HG03520 (cell line): ENCODE measurements around the gene KDM4C.

Experiments used
- ATAC-seq: cut with Tn5 transposase; IDR thresholded peaks from one replicate; pipeline ENCODE4 v1.9.1; 2021; ENCODE audit warnings: mild to moderate bottlenecking, moderate library complexity; ENCODE audit not compliant: unreplicated experiment

KDM4C gene

DNA sequence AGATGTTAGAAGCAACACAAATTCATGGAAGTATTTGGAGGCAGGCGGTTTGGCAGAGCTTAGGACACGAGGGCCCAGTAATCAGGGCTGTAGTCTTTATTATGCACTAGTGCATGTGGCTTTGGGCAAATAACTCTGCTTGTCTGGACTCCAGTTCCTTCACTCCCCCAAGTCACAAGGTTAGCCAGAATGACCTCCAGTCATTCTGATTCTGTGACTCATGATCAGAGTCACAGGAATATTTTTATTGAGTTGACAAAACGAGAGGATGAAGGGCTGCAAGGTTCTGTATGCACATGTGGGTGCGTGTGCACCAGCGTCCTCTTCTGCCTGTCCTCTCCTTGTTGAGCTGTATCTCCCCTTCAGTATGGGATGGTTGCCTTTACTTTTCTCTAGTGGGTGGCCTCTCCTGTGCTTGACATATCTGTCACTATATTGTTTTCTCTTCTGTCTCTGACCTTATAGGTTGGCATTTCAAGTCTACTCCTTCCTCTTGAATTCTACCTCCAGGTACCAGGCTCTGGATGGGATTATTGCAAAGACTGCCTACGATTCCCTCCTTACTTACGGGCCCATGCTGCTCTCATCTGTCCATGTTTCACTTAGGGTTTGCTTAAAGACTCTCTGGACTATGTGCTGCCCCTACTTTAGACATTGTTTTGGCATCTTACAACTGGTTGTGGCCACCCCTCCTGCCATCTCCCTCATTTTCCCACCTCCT, 94.6 kb downstream of the KDM4C start:
- no peak for ATAC-seq

DNA sequence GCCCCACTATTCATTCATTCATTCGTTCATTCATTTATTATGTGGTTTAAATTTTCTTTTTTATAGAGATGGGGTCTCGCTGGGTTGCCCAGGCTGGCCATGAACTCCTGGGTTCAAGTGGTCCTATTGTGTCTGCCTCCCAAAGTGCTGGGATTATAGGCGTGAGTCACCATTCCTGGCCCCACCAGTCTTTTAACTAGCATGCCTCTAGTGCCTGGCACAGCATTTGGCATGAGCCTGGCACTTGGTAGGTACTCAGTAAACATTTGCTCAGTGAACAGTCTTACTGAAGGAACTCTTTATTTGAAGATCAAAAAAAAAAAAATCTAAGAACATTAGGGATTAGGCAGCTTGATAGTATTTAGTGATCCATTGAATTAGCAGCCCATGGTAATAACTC, 98.1 kb downstream of the KDM4C start:
- ATAC-seq: no peak

DNA sequence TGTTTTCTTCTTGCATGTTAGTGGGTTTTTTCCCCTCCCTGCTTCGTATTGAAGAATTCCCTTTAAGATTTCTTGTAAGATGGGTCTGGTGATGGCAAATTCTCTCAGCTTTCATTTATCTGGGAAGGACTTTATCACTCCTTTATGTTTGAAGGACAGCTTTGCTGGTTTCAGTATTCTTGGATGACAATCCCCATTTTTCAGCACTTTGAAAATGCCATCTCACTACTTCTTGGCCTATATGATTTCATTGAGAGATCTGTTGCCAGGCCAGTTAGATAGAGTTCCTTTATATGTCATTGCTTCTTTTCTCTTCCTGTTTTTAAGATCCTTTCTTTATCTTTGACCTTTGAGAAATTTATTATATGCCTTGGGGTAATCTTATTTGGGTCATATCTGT, 106.3 kb downstream of the KDM4C start:
- ATAC-seq: no peak

DNA sequence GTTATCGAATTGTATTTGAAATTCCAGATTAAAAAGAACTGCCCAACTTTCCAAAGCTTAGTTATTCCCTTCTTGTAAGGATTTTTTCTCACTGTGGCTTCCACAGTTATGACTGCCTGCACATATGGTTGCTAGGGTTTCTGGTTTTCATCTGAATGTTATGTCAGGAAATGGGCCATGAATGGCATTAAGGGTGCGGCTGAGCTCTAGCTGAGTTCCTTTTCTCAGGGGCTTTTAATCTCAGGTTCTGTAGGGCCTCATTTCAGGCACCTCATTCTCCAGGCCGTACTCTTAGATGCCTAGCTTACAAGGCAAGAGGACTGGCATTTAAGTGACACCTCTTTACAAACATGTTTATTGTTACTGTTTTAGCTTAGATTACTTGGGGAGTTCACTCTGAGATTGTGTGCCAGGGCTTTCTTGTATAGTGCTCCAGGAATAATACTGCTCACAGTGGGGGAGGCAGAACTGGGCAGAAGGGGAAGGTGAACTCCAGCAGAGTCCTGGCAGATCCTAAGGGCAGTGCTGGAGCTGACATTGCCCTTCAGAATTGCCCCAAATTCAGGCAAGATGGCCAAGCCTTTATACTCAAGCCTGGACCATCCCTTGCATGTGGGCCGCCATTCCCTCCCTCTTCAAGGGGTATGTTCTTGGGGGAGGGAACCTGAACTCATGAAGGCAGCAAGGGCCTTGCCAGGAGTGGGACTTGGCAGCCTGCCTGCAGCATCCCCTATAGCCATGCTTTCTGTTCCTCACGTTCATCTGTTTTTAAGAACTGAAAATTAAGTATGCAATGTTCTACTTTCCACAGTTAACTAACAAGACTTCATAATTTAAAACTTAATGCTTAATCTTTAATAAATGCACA, 111.5 kb downstream of the KDM4C start:
- no peak for ATAC-seq

DNA sequence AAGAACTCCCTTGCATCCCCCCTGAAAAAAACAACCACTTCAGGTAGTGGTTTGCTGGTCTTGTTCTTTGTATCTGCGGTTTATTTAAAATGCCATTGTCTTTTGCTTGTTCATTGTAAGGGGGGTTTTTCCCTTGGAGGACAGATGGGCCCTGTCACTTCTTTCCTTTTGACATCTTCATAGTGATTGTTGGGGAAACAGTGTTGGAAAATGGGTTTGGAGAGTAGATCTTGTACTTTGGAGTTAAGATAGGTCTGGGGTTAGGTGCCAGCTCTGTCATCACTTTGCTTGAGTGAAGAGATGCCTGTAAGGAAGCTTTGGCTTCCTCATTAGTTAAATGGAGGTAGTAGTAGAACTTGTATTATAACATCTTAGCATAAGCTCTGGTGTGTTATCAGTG, 112.4 kb downstream of the KDM4C start:
- no peak for ATAC-seq

DNA sequence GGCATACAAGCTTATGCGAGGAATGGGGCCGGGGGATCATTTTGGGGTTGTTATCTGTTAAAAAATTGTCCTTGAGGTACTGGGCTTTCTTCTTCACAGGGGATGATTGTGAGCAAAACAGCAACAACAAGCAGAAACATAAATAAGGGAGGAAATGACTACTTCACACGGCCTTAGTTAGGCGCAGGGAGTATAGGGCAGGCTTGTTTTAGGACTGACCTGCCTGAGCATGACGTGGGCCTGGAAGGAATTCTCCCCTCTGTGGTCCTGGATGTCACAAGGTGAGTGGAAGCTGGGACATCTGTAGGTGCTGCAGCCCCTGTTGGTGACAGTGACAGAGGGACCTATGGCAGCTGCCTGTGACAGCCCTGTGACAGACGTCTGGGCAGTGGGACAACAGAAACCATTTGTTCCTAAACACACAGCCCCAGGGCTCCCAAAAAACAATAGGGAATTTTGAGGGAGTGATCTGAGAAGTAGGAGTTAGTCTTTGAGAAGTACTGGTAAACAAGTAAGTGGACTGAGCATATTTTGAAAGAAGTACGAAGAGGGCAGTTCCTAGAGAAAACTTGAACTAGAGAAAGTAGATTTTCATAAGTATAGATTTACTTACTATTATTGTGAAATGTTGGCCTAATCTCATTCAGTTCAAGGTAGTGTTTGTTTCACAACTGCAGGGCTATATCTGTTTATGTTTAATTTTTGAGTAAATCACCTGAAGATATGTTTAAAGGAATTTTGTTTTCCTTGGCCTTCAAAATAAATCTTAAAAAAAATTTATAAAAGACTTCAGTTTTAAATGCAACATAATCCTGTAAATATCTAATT, 113.1 kb downstream of the KDM4C start:
- ATAC-seq: no peak

DNA sequence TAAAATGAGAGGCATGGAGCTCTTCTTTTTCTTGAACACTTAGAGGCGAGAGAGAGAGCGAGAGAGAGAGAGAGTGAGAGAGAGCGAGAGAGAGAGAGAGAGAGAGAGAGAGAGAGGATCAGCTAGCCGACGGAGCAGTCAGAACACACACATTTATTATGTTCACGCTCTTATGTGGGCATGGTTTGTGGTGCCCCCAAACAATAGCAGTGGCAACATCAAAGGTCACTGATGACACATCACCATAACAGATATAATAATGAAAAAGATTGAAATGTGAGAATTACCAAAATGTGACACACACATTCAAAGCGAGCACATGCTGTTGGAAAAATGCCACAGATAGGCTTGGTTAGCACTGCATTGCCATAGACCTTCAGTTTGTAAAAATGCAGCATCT, 116.1 kb downstream of the KDM4C start:
- no peak for ATAC-seq

DNA sequence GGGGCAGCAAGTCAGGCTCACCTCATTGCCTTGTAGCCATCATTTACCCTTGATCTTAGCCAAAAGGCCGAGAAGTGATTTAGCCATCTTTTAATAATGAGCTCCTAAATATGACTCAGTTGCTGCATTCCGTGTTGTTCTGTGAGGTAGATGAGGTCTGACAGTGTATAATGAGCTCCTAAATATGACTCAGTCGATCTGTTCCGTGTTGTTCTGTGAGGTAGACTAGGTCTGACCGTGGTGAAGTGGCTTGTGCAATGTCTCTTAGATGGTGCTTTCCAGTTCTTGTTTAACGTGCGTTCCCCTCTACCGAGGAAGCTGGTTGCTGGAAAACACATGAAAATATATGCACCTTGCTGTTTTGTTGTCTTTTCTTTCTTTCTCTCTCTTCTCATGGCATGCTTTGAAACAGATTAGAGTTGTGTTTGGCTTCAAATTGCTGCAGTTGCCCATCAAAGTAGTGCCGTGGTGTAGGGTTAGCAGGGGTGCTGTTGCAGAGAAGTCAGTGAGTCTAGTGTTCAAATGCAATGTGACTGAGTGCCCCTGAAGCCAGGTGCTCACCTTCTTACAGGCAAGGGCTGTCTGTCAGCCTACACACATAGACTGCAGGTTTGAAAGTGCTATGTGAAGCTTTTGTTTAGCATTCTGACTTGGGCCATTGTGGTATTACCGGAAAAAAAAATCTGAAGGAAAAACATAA, 118.6 kb downstream of the KDM4C start:
- ATAC-seq: no peak

DNA sequence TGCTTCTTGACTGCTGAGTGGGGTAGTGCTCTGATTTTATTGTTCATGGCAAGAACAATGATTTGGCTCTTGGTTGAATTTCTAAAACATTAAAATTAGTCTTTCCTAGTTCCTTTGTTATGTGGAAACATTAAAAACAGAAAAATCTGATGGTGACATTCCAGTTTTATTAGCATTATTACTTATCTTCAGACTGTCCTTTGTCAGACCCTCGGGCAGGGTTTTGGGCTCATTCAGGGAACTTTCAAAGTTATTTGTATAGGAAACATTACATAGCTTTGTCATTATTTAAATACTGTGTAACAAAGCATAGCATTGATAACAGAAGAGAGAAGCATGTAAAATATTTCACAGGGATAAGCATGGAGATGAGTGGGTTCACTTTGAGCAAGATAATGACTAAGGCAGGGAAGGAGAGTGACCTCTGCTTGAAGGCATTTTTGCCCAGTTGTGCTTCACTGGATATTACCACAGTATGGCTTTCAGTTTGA, 119.9 kb downstream of the KDM4C start:
- no peak for ATAC-seq

DNA sequence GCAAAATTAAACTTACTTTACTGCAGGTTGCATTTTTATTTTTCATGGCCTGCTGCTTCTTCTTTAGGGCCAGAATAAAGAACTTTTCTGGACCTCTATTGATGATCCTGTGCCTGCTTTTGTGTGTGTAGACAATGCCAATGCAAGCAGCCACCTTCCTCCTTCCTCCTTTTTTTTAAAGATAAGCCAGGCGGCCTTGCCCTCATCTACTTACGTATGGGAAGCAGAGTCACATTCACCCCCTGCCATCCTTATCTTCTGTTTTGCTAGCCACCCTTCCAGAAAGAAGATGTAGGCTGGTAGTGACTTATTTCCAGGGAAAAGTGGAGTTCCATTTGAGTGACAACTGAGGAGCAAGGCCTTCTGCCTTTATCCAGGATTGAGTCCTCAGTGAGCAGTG, 122.9 kb downstream of the KDM4C start:
- ATAC-seq: no peak

DNA sequence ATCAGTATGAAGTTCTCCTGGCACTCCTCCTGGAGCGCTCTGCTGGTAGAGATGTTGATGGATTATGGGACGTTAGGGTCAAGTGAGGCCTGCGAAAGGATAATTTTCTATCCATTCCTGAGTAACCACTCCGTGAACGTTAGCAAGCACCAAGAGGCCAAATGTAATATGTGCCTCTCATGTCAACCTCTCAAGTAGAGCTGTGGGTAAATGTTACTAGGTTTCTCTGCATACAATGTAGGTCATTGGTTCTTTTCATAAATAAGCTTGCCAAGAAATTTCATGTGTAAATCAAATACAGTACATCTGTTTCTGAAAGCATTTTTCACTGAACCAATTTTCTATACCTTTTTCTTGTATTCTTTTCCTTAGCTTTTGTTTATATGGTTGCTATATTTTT, 126.3 kb downstream of the KDM4C start:
- no peak for ATAC-seq

DNA sequence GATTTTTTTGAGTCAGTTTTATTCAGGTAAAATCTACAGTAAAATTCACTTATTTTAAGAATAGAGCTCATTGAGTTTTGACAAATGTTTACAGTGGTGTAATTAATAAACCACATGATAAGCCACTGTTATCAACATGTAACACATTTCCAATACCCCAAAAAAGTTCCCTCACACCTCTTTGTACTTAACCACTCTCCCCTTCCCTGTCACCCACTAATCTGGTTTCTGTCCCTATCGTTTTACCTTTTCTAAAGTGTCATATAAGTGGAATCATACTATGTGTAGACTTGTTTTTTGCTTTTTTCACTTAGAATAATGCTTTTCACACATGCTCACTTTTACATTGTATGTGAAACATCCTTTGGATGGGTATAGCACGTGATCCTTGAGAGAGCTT, 127.2 kb downstream of the KDM4C start:
- ATAC-seq: no peak

DNA sequence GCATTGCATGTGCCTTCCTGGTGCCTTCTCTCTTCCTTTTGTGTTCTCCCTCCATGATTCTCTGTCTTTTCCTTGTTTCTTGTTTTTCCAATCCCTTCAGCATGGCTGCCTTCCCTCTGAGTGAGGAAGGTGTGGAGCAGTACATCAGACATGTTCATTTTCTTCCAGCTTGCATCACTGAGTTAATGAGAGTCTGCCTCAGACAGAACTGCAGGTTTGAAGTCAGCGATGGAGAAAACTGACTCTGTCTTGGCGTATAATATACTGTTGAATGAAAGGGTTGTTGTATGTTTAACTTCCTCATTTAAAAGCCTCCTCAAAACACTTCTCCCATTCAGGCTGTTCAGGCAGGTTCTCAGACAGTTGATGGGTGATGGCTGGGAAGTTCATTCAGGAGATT, 129.3 kb downstream of the KDM4C start:
- no peak for ATAC-seq

DNA sequence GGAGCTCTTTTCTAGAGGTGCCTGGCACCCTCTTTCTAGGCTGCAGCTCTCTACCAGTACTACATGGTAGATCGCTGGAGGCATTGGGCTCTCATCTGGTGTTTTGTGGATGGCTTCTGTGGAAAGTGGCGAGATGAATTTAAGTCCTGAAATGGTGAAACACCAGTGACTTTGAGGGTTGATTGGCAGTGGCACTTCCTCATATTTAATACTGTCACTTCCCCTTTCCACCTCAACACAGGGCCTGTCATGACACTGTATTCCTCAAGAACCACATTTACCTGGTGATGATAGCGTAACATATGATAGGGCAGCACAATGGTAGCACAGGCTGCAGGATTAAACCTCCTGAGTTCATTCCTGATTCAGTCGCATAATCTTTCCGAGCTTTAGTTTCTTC, 132.1 kb downstream of the KDM4C start:
- ATAC-seq: no peak

DNA sequence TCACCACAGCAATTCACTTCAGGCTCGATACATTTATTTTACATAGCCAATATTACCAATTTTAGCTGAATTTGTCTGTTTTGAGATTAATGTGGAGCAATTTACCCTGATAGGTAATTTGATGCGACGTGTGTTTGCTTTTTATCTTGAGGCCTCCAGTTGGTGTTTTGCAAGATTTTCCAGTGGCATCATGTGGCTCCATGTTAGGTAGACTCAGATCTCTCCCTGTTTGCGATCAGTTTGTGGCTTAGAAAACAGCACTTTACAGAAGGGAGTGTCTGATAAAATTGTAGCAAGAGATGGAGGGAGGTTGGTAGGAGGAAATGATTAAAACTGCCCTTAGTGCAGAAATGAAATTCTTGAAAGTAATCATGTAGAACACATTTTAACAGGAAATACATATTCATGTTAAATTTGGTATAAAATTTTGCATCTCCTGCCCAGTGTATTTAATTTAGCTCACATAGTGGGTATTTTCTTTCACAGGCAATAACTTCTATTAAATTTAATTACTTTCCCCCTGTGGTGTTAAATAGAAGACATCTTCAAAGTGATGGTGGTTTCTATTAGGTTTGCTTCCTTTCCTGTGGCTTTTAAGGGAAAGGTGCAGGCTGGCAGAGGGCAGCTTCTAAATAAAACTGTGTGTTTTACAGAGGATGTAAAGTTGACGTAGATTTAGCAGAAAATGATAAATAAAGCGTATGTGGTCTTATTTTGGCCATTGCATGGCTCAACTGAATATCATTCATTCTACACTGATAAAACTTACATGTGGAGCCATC, 135.8 kb downstream of the KDM4C start:
- no peak for ATAC-seq

DNA sequence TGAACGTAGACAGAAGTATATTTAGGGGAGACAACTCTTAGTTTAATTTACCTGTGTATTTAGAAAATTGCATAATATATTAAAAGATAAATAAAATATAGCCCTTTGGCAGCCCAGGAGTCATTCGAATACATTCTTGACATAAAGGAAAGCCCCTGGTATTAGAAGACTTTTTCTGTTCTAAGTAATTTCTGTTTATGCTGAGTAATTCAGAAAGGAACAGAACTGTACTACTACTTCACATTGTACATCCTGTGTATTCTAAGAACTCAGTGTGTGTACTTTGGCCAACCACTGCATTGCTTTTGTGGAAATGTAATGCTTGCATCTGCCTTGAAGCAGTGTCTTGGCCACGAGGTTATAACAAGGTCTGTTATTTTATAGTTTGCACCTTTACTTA, 136.4 kb downstream of the KDM4C start:
- ATAC-seq: peak; percentile 95

DNA sequence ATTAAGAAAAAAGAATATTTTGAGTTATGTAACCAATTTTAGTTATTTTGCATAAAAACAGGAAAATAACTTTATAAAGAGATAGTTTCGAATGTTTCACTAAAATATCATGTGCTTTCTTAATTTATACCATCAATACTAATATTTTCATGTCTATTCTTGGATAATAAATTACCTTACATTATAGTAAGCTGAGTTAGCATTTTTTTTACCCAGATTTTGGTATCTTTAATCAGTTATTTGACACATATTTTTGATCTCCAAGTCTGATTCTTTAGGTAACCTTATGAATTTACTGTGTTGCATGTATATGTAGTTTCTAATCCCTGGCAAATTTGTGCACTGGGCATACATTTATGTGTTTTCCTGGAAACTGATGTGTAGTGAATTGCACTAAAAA, 138.0 kb downstream of the KDM4C start:
- no peak for ATAC-seq

DNA sequence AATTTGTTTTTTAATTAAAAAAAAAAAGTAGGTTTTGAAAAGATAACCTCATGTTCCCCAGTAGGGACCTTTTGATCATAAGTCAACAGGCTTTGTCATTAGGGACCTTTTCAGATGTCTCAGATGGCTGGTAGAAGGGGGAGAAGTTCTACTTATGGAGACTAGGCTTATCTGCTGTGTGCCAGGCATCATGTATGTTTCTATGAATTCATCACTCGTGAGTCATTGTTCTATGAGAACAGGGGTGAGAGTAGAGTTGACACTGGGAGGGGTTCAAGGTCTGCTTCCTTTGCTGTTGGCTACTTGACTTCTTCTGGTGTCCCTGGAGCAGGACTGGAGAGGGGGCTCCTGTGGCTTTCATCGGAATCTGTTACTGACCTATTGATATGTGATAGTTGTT, 138.8 kb downstream of the KDM4C start:
- no peak for ATAC-seq

DNA sequence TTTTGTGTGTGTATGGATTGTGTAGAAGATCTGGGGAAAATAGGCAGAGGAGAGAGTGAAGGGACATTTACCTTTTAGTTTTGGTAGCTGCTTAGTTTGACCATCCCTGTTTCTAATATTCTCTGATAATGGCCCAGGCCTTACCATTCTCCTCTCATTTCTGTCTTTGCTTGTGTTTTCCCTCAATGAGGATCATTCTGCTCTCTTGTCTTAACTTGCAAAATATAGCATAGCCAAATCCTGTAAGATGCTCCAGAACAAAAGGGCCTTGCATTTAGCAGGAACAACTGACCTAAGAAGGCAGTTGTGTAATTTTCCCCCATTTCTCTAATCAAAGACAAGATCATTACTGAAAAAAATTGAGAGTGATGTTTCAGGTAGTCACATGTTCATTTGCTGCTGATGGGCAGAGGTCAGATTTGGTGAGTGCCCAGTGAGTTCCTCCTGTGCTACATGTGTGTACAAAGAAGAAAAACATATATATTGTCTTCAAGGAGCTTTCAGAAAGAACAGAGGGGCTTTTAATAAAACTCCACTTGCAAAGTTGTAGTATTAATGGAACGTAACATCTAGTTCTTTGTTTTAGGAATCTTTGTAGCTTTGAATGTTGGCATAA, 139.5 kb downstream of the KDM4C start:
- no peak for ATAC-seq

DNA sequence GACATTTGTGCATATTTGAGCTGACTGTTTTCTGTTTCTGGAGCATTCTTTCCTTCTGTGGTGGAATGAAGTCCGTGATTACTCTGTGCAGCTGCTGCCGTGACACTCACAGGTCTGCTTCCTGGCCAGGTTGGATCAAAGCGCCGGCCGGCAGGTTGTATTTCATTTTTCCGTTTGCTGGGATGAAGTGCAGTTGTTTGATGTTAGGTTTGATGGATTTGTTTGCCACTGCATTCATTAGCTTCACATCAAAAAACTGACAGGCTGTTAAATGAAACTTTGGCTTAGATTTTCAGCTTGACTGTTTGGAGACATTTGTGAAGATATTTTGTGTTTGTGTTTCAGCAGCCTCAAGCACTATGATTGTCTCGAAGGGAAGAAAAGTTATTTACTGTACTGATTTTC, 140.1 kb downstream of the KDM4C start:
- ATAC-seq: no peak
